Measurements from ENCODE around the gene PYGL. TPM values are rescaled to one million over a fixed set of nuclear protein-coding genes. Genes with fewer than 3 reads are reported as not detected.
A peak's percentile ranks its signal among the peaks of the same experiment; 100 is the strongest.

Gene PYGL
- total RNA-seq, 1 donor = 123 TPM

GRCh38 chr14:50864237-50864636 lies 80.0 kb downstream of the PYGL start:
- DNase-seq (ENCODE audit: insufficient read length, low spot score, missing footprints) = no peak
- Histone ChIP-seq H3K79me2 (ENCODE audit: insufficient read depth, low read length) (no peaks in the 10 kb centered on the region), H3K36me3 (ENCODE audit: insufficient read depth, low read length) (no peaks in the 10 kb centered on the region), H3K9me3 (ENCODE audit: low read depth, low read length) (no peaks in the 10 kb centered on the region), H4K20me1 (ENCODE audit: insufficient read depth, low read length) (no peaks in the 10 kb centered on the region), H3K4me3 (ENCODE audit: insufficient read depth, low read length) (no peak overlapping the region), H2AFZ (ENCODE audit: low read length) (no peak overlapping the region), H3K4me1 (ENCODE audit: insufficient read depth, low read length) (peaks cover 5% of the 10 kb centered on the region), H3K27me3 (ENCODE audit: insufficient read depth, low read length) (peaks cover 15% of the 10 kb centered on the region), H3K4me2 (ENCODE audit: insufficient read depth, low read length) (no peak overlapping the region), H3K27ac (ENCODE audit: low read depth, low read length) (no peak overlapping the region)
- no peak for TF ChIP-seq CTCF (IDR thresholded peaks at IDR 0.05; ENCODE audit: extremely low read depth, low read depth, low read length)

GRCh38 chr14:50862036-50862570 lies 82.2 kb downstream of the PYGL start:
- Histone ChIP-seq H3K27ac (ENCODE audit: low read depth, low read length) (no peak overlapping the region), H2AFZ (ENCODE audit: low read length) (no peak overlapping the region), H3K4me3 (ENCODE audit: insufficient read depth, low read length) (no peak overlapping the region), H3K4me1 (ENCODE audit: insufficient read depth, low read length) (peaks cover 7% of the 10 kb centered on the region), H3K27me3 (ENCODE audit: insufficient read depth, low read length) (peaks cover 11% of the 10 kb centered on the region), H3K36me3 (ENCODE audit: insufficient read depth, low read length) (no peaks in the 10 kb centered on the region), H3K79me2 (ENCODE audit: insufficient read depth, low read length) (no peaks in the 10 kb centered on the region), H3K4me2 (ENCODE audit: insufficient read depth, low read length) (no peak overlapping the region), H3K9me3 (ENCODE audit: low read depth, low read length) (no peaks in the 10 kb centered on the region), H4K20me1 (ENCODE audit: insufficient read depth, low read length) (no peaks in the 10 kb centered on the region)
- peak; percentile 41 for DNase-seq (ENCODE audit: insufficient read length, low spot score, missing footprints)
- TF ChIP-seq CTCF (IDR thresholded peaks at IDR 0.05; ENCODE audit: extremely low read depth, low read depth, low read length) = no peak

GRCh38 chr14:50860478-50861086 lies 83.7 kb downstream of the PYGL start:
- DNase-seq (ENCODE audit: insufficient read length, low spot score, missing footprints) = peak; percentile 90
- Histone ChIP-seq H3K4me1 (ENCODE audit: insufficient read depth, low read length) (peaks cover 7% of the 10 kb centered on the region), H4K20me1 (ENCODE audit: insufficient read depth, low read length) (no peaks in the 10 kb centered on the region), H3K79me2 (ENCODE audit: insufficient read depth, low read length) (no peaks in the 10 kb centered on the region), H3K4me2 (ENCODE audit: insufficient read depth, low read length) (peak overlapping the region; percentile 77), H3K4me3 (ENCODE audit: insufficient read depth, low read length) (peak overlapping the region; percentile 67), H3K9me3 (ENCODE audit: low read depth, low read length) (no peaks in the 10 kb centered on the region), H2AFZ (ENCODE audit: low read length) (peak overlapping the region; percentile 76), H3K27me3 (ENCODE audit: insufficient read depth, low read length) (no peaks in the 10 kb centered on the region), H3K36me3 (ENCODE audit: insufficient read depth, low read length) (no peaks in the 10 kb centered on the region), H3K27ac (ENCODE audit: low read depth, low read length) (peak overlapping the region; percentile 59)
- TF ChIP-seq CTCF (IDR thresholded peaks at IDR 0.05; ENCODE audit: extremely low read depth, low read depth, low read length) = peak; percentile 71

GRCh38 chr14:50859296-50859624 lies 85.0 kb downstream of the PYGL start:
- H3K79me2 ChIP-seq (ENCODE audit: insufficient read depth, low read length) = no peaks in the 10 kb centered on the region
- H3K27ac ChIP-seq (ENCODE audit: low read depth, low read length) = peak overlapping the region; percentile 59
- H3K9me3 ChIP-seq (ENCODE audit: low read depth, low read length) = no peaks in the 10 kb centered on the region
- H4K20me1 ChIP-seq (ENCODE audit: insufficient read depth, low read length) = no peaks in the 10 kb centered on the region
- peak overlapping the region; percentile 67 for H3K4me3 ChIP-seq (ENCODE audit: insufficient read depth, low read length)
- no peaks in the 10 kb centered on the region for H3K27me3 ChIP-seq (ENCODE audit: insufficient read depth, low read length)
- TF ChIP-seq CTCF (IDR thresholded peaks at IDR 0.05; ENCODE audit: extremely low read depth, low read depth, low read length) = no peak
- DNase-seq (ENCODE audit: insufficient read length, low spot score, missing footprints) = peak; percentile 74
- no peaks in the 10 kb centered on the region for H3K36me3 ChIP-seq (ENCODE audit: insufficient read depth, low read length)
- H2AFZ ChIP-seq (ENCODE audit: low read length) = peak overlapping the region; percentile 76
- H3K4me1 ChIP-seq (ENCODE audit: insufficient read depth, low read length) = peaks cover 7% of the 10 kb centered on the region
- H3K4me2 ChIP-seq (ENCODE audit: insufficient read depth, low read length) = peak overlapping the region; percentile 77
